GM18868 (cell line): Measurements from ENCODE around the gene SNRNP70.
A peak's percentile ranks its signal among the peaks of the same experiment; 100 is the strongest.
"Not testable (repeated sequence)": the region's sequence is repeated elsewhere in the genome, so short reads cannot be mapped to it uniquely, and the experiment has no call there.

Experiments
- ATAC-seq: cut with Tn5 transposase; IDR thresholded peaks from one replicate; pipeline ENCODE4 v1.9.1; 2021; ENCODE audit warnings: mild to moderate bottlenecking, moderate library complexity; ENCODE audit not compliant: unreplicated experiment

SNRNP70 gene

DNA sequence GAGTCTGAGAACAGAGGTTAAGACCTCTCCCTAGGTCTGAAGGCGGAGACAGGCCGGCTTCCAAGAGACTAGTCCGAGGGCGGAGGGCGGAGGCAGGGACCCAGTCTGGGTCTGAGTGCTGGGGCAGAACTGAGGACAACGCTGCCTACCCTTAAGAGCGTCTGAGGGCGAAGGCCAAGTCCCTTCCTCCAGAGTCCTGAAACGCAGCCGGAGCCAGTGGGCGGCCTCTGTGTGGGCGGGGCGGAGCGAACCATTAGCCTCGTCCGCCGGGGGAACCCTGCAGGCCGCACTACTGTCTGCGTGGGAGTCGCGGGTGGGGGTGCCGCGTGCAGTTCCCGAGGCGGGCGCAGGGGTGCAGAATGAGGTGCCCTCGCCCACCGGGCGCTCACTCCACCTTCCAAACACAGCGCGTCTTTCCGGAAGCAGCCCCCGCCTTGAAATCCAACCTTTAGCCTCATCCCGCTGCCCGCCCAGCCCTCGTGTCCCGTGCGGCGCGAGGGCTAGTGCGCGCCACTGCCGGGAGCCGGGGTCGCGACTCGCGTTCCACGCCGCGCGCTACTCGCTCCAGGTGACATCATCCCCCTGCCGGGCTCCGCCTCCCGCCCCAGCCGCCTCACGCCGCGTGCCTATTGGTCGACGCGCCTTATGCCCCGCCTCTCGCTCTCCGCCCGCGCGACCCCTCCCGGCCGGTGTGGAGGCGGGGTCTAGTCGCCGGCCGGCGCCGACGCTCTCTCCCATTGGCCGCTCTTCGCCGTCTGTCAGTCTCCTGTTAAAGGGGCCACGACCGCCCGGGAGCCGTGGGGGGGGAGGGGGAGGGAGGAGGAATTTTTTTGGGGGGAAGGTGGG, 33.5 kb downstream of the SNRNP70 start, which contains the start of gene C19orf73:
TSS of gene C19orf73 (minus strand) at position 579 of the 846 bp plus-strand sequence. CDS start at position 458, 121 bp downstream.
- peak; percentile 83 for ATAC-seq

GRCh38 chr19:49119411-49120324, 34.4 kb downstream of the SNRNP70 start, which contains the start of gene PPFIA3:
TSS of gene PPFIA3 (plus strand) at chr19:49119544. CDS start at chr19:49127874, 8,330 bp downstream.
- ATAC-seq = no peak

- no peak for ATAC-seq
Measured at GRCh38 chr19:49120325-49120683, 35.1 kb downstream of the SNRNP70 start.

GRCh38 chr19:49120868-49121267, 35.6 kb downstream of the SNRNP70 start:
- ATAC-seq = no peak

DNA sequence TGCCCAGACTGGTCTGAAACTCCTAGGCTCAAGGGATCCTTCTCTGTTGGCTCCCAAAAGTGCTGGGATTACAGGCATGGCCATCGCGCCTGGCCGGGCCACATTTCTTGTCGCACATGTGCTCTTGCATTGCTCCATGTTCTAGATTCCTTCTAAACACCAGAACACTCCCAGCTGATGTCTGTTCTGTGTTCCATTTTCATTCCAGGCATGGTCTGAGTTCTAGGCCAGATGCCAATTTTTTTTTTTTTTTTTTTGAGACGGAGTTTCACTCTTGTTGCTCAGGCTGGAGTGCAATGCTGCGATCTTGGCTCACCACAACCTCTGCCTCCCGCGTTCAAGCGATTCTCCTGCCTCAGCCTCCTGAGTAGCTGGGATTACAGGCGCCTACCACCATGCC, 36.6 kb downstream of the SNRNP70 start:
- not testable (repeated sequence) for ATAC-seq

- ATAC-seq = not testable (repeated sequence)
Measured at GRCh38 chr19:49123285-49123684, 38.0 kb downstream of the SNRNP70 start.

- no peak for ATAC-seq
Measured at GRCh38 chr19:49125025-49125731, 39.9 kb downstream of the SNRNP70 start.

- no peak for ATAC-seq
Measured at GRCh38 chr19:49126575-49126974, 41.3 kb downstream of the SNRNP70 start.

- not testable (repeated sequence) for ATAC-seq
Measured at GRCh38 chr19:49127225-49127624, 42.0 kb downstream of the SNRNP70 start.

- ATAC-seq = peak; percentile 61
Measured at GRCh38 chr19:49127674-49128544, 42.7 kb downstream of the SNRNP70 start.

DNA sequence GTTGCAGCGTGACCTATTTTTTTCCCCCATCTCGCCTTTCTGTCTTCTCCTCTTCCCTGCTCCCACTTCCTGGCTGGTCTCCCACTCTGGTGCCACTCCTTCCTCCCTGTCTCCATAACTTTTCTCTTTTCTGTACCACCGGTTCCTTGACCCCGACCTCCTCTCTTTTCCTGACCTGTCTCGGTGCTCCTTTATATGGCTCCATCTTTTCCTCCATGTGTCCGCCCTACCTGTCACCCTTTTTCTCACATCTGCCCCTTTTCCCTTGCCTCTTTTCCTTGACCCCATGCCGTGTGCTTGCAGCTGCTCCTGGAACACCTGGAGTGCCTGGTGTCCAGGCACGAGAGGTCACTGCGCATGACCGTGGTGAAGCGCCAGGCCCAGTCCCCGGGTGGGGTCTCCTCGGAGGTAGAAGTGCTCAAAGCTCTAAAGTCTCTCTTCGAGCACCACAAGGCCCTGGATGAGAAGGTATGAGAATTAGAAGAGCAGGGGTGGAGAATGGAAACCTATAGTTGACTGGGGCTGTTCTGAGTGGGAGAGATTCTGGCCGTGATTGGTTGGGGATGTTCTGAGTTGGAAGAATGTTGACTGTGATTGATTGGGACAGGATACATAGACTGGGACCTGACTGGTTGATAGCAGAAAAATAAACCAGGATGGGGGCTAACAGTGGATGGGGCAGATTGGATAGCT, 43.4 kb downstream of the SNRNP70 start:
- ATAC-seq = no peak

GRCh38 chr19:49129238-49129583, 44.0 kb downstream of the SNRNP70 start:
- no peak for ATAC-seq

DNA sequence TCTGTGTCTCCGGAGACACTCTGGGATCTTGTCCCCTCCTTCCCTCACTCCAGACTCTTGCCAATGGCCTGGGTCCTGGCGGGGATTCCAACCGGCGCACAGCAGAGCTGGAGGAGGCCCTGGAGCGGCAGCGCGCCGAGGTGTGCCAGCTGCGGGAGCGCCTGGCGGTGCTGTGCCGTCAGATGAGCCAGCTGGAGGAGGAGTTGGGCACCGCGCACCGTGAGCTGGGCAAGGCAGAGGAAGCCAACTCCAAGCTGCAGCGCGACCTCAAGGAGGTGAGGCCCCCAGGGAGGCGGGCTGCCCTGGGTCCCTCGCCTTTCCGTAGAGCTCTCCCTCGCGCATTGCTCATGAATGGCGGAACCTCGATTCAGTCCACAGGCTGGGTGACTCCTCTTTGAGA, 45.1 kb downstream of the SNRNP70 start:
- no peak for ATAC-seq

DNA sequence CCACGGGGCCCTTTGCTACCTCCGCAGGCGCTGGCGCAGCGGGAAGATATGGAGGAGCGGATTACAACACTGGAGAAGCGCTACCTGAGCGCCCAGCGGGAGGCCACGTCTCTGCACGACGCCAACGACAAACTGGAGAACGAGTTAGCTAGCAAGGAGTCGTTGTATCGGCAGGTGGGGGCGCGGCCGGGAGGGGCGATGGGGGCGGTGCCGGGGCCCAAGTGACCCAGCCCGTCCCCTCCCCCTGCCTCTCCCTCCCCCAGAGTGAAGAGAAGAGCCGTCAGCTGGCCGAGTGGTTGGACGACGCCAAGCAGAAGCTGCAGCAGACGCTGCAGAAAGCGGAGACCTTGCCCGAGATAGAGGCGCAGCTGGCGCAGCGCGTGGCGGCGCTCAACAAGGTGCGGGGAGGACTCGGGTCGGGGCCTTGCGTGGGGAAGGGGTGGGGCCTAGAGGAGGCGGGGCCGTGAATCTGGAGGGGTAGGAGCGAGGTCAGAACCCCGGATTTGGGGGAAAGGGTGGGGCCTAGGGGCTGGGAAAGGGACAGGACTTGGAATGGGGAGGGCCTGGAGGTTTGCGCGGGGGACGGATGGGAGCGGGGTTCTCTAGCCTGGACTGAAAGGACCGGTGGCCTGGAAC, 47.8 kb downstream of the SNRNP70 start:
- no peak for ATAC-seq

GRCh38 chr19:49133621-49134454, 48.6 kb downstream of the SNRNP70 start:
- no peak for ATAC-seq

- no peak for ATAC-seq
Measured at GRCh38 chr19:49135686-49136085, 50.4 kb downstream of the SNRNP70 start.

- ATAC-seq = no peak
Measured at GRCh38 chr19:49136771-49137171, 51.5 kb downstream of the SNRNP70 start.

- ATAC-seq = no peak
Measured at GRCh38 chr19:49140951-49141350, 55.7 kb downstream of the SNRNP70 start.
